Osteocyte (in vitro differentiated cells): ENCODE measurements around the gene PDGFA. TPM values are rescaled to one million over a fixed set of nuclear protein-coding genes. Genes with fewer than 3 reads are reported as not detected.

ENCODE experiments used
- DNase-seq: peaks from one replicate; pipeline ENCODE4 v3.0.0; 2021; ENCODE audit warnings: mixed read lengths; ENCODE audit not compliant: unreplicated experiment; ENCODE audit errors: extremely low spot score
- H3K27ac Mint-ChIP-seq: one replicate; pipeline ENCODE4 v1.8.0; 2021; ENCODE audit warnings: mild to moderate bottlenecking, mixed read lengths; ENCODE audit not compliant: unreplicated experiment
- H3K27me3 Mint-ChIP-seq: one replicate; pipeline ENCODE4 v1.8.0; 2021; ENCODE audit warnings: mixed read lengths; ENCODE audit not compliant: unreplicated experiment
- H3K36me3 Mint-ChIP-seq: one replicate; pipeline ENCODE4 v1.8.0; 2021; ENCODE audit warnings: mixed read lengths; ENCODE audit not compliant: unreplicated experiment
- H3K4me1 Mint-ChIP-seq: one replicate; pipeline ENCODE4 v1.8.0; 2021; ENCODE audit warnings: mixed read lengths; ENCODE audit not compliant: unreplicated experiment
- H3K4me3 Mint-ChIP-seq: one replicate; pipeline ENCODE4 v1.8.0; 2021; ENCODE audit warnings: mild to moderate bottlenecking, moderate library complexity, mixed read lengths; ENCODE audit not compliant: unreplicated experiment
- H3K9me3 Mint-ChIP-seq: one replicate; pipeline ENCODE4 v1.8.0; 2021; ENCODE audit warnings: mixed read lengths; ENCODE audit not compliant: unreplicated experiment
- CTCF ChIP-seq: fragments of 200-600 bp; sonication (generic); IDR thresholded peaks from 2 replicates; pipeline ENCODE4 v1.5.0; 2021; ENCODE audit warnings: antibody characterized with exemption, mild to moderate bottlenecking, moderate library complexity
- total RNA-seq: library from RNA; stranded (reverse); gene quantifications from 2 replicates; pipeline ENCODE4 v1.2.1, GENCODE V29; 2021

Gene PDGFA
- total RNA-seq, 1 donor from 2014 or later, result 93.6 TPM

- Mint-ChIP-seq H3K27me3 (no peaks in the 10 kb centered on the region), H3K4me3 (no peak overlapping the region), H3K9me3 (peaks cover 9% of the 10 kb centered on the region), H3K36me3 (no peaks in the 10 kb centered on the region), H3K27ac (peak overlapping the region; percentile 56), H3K4me1 (peaks cover 42% of the 10 kb centered on the region)
- TF ChIP-seq CTCF, result no peak
- DNase-seq, result peak; percentile 59
Measured at GRCh38 chr7:465710-466400, 53.8 kb downstream of the PDGFA start.

- no peaks in the 10 kb centered on the region for H3K27me3 Mint-ChIP-seq
- H3K27ac Mint-ChIP-seq, result peak overlapping the region; percentile 88
- peaks cover 53% of the 10 kb centered on the region for H3K4me1 Mint-ChIP-seq
- H3K9me3 Mint-ChIP-seq, result peaks cover 9% of the 10 kb centered on the region
- no peaks in the 10 kb centered on the region for H3K36me3 Mint-ChIP-seq
- no peak for TF ChIP-seq CTCF
- peak overlapping the region; percentile 29 for H3K4me3 Mint-ChIP-seq
- peak; percentile 87 for DNase-seq
Measured at GRCh38 chr7:464454-465401, 54.9 kb downstream of the PDGFA start.

DNA sequence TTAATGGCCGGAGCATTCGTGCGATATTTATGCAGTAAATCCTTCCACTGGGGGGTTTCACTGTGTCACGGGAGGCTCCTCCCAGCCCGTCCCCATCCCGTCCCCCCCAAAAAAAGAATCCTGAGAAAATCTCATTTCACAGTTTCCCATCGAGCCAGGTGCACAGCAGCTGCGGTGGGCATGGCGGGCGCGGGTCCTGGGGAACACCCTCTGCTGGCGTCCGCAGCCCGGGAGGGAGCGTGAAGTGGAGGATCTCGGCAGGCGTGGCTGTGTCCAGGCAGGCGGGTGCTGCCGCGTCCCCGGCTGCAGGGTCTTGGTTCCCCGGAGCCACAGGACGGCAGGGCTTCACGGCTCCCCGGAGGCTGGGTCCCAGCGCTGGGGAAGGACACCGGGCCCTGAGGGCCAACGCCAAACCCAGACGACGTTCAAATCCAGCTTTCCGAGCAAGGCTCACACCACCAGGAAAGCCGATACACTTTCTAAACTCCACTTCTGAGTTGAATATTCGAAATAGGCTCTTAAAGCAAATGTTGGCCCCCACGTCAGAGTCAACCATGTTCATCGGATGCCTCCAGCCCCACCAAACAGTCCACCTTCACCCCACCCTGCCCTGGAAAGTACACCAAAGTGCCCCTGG, 55.7 kb downstream of the PDGFA start:
- TF ChIP-seq CTCF, result no peak
- peaks cover 54% of the 10 kb centered on the region for H3K4me1 Mint-ChIP-seq
- H3K27ac Mint-ChIP-seq, result peak overlapping the region; percentile 88
- H3K9me3 Mint-ChIP-seq, result peaks cover 9% of the 10 kb centered on the region
- H3K27me3 Mint-ChIP-seq, result no peaks in the 10 kb centered on the region
- no peak overlapping the region for H3K4me3 Mint-ChIP-seq
- no peaks in the 10 kb centered on the region for H3K36me3 Mint-ChIP-seq
- no peak for DNase-seq

GRCh38 chr7:463362-463781, 56.3 kb downstream of the PDGFA start:
- H3K27me3 Mint-ChIP-seq, result no peaks in the 10 kb centered on the region
- H3K4me1 Mint-ChIP-seq, result peaks cover 51% of the 10 kb centered on the region
- TF ChIP-seq CTCF, result no peak
- no peak overlapping the region for H3K27ac Mint-ChIP-seq
- no peak for DNase-seq
- H3K9me3 Mint-ChIP-seq, result peaks cover 8% of the 10 kb centered on the region
- H3K4me3 Mint-ChIP-seq, result no peak overlapping the region
- H3K36me3 Mint-ChIP-seq, result no peaks in the 10 kb centered on the region
